GM19438 (cell line): ENCODE results near the gene DPP4.
A peak's percentile ranks its signal among the peaks of the same experiment; 100 is the strongest.
"Not testable (repeated sequence)": the region's sequence is repeated elsewhere in the genome, so short reads cannot be mapped to it uniquely, and the experiment has no call there.

Experiments
- ATAC-seq: cut with Tn5 transposase; IDR thresholded peaks from one replicate; pipeline ENCODE4 v1.9.1; 2021; ENCODE audit warnings: low read depth; ENCODE audit not compliant: unreplicated experiment

DPP4 gene

GRCh38 chr2:161994761-161995520 is 79.1 kb downstream of the DPP4 start:
- no peak for ATAC-seq

GRCh38 chr2:161992531-161992930 is 81.5 kb downstream of the DPP4 start:
- ATAC-seq: peak; percentile 73

- no peak for ATAC-seq
These were observed 82.0 kb downstream of the DPP4 start for GRCh38 chr2:161991991-161992390.

- no peak for ATAC-seq
These were observed 83.3 kb downstream of the DPP4 start for GRCh38 chr2:161990741-161991140.

GRCh38 chr2:161990036-161990435 is 84.0 kb downstream of the DPP4 start:
- ATAC-seq: no peak

GRCh38 chr2:161988589-161988988 is 85.4 kb downstream of the DPP4 start:
- ATAC-seq: no peak

- no peak for ATAC-seq
These were observed 86.7 kb downstream of the DPP4 start for GRCh38 chr2:161987311-161987710.

- ATAC-seq: no peak
These were observed 90.1 kb downstream of the DPP4 start for GRCh38 chr2:161983866-161984265.

GRCh38 chr2:161983331-161983651 is 90.7 kb downstream of the DPP4 start:
- no peak for ATAC-seq

- ATAC-seq: no peak
These were observed 91.3 kb downstream of the DPP4 start for GRCh38 chr2:161982548-161983330.

- ATAC-seq: no peak
These were observed 92.2 kb downstream of the DPP4 start for GRCh38 chr2:161981679-161982250.

GRCh38 chr2:161980976-161981375 is 93.0 kb downstream of the DPP4 start:
- ATAC-seq: no peak

- ATAC-seq: no peak
These were observed 94.5 kb downstream of the DPP4 start for GRCh38 chr2:161979490-161979889.

- not testable (repeated sequence) for ATAC-seq
These were observed 96.1 kb downstream of the DPP4 start for GRCh38 chr2:161977926-161978325.

- ATAC-seq: no peak
These were observed 97.1 kb downstream of the DPP4 start for GRCh38 chr2:161976917-161977316.

- ATAC-seq: no peak
These were observed 97.7 kb downstream of the DPP4 start for GRCh38 chr2:161976295-161976694.

- ATAC-seq: no peak
These were observed 98.2 kb downstream of the DPP4 start for GRCh38 chr2:161975813-161976160.

GRCh38 chr2:161975062-161975812 is 98.8 kb downstream of the DPP4 start:
- no peak for ATAC-seq

- no peak for ATAC-seq
These were observed 99.6 kb downstream of the DPP4 start for GRCh38 chr2:161974461-161974860.

- ATAC-seq: no peak
These were observed 101.1 kb downstream of the DPP4 start for GRCh38 chr2:161972866-161973265.

- no peak for ATAC-seq
These were observed 101.8 kb downstream of the DPP4 start for GRCh38 chr2:161972232-161972631.
